ENCODE data around the gene LRRC4.

DNA sequence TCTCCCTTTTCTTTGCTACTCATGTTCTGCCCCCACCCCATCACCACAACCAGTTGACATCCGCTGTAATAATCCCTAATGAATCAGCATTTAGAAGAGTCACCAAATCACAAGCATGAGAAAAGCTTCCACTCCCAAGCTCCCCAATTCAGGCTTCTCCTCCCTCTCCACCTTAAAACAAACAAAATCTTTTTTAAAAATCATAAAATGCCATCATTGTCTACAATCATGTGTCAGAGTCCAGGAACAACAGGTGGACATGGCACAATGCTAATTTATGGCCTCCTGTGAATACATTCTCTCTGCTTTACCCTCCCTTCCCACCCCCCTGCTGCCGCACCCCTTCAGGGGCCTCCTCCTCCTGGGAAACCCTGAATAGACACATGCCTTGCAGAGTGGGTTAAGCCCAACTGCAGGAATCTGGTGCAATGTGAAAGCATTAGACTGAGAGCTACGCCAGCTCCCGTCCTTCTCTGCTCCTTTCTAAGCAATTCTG lies 3.7 kb downstream of the LRRC4 start:
- TF ChIP-seq, protein P1, sequence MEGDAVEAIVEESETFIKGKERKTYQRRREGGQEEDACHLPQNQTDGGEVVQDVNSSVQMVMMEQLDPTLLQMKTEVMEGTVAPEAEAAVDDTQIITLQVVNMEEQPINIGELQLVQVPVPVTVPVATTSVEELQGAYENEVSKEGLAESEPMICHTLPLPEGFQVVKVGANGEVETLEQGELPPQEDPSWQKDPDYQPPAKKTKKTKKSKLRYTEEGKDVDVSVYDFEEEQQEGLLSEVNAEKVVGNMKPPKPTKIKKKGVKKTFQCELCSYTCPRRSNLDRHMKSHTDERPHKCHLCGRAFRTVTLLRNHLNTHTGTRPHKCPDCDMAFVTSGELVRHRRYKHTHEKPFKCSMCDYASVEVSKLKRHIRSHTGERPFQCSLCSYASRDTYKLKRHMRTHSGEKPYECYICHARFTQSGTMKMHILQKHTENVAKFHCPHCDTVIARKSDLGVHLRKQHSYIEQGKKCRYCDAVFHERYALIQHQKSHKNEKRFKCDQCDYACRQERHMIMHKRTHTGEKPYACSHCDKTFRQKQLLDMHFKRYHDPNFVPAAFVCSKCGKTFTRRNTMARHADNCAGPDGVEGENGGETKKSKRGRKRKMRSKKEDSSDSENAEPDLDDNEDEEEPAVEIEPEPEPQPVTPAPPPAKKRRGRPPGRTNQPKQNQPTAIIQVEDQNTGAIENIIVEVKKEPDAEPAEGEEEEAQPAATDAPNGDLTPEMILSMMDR (IDR thresholded peaks at IDR 0.05; ENCODE audit: insufficient read depth, low read length): no peak
- TF ChIP-seq, protein P2, sequence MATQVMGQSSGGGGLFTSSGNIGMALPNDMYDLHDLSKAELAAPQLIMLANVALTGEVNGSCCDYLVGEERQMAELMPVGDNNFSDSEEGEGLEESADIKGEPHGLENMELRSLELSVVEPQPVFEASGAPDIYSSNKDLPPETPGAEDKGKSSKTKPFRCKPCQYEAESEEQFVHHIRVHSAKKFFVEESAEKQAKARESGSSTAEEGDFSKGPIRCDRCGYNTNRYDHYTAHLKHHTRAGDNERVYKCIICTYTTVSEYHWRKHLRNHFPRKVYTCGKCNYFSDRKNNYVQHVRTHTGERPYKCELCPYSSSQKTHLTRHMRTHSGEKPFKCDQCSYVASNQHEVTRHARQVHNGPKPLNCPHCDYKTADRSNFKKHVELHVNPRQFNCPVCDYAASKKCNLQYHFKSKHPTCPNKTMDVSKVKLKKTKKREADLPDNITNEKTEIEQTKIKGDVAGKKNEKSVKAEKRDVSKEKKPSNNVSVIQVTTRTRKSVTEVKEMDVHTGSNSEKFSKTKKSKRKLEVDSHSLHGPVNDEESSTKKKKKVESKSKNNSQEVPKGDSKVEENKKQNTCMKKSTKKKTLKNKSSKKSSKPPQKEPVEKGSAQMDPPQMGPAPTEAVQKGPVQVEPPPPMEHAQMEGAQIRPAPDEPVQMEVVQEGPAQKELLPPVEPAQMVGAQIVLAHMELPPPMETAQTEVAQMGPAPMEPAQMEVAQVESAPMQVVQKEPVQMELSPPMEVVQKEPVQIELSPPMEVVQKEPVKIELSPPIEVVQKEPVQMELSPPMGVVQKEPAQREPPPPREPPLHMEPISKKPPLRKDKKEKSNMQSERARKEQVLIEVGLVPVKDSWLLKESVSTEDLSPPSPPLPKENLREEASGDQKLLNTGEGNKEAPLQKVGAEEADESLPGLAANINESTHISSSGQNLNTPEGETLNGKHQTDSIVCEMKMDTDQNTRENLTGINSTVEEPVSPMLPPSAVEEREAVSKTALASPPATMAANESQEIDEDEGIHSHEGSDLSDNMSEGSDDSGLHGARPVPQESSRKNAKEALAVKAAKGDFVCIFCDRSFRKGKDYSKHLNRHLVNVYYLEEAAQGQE (IDR thresholded peaks at IDR 0.05; ENCODE audit: insufficient replicate concordance, low read depth): no peak
- TF ChIP-seq POLR2AphosphoS5 (IDR thresholded peaks at IDR 0.05; ENCODE audit: low read depth): no peak
- TF ChIP-seq GABPA (IDR thresholded peaks at IDR 0.05; ENCODE audit: low read depth): no peak
- no peak for TF ChIP-seq SPI1 (IDR thresholded peaks at IDR 0.05; ENCODE audit: borderline replicate concordance, low read depth)
